ENCODE measurements around the gene RRP1B. TPM values are rescaled to one million over a fixed set of nuclear protein-coding genes. Genes with fewer than 3 reads are reported as not detected.

Gene RRP1B
- total RNA-seq, 6 experiments from 2014 or later = 8.0 to 17.0 (median 9.8) TPM

- no peaks in the 10 kb centered on the region for H3K9me3 ChIP-seq
- no peaks in the 10 kb centered on the region for H3K27me3 ChIP-seq
- H3K27ac ChIP-seq = no peak overlapping the region
- DNase-seq (no peak), ATAC-seq (no peak)
- no peak overlapping the region for H3K4me3 ChIP-seq
- no peak for TF ChIP-seq CTCF (IDR thresholded peaks at IDR 0.05)
- no peak for TF ChIP-seq POLR2A (IDR thresholded peaks at IDR 0.05)
- intact Hi-C loops (cut with DNase I) = no loop called here
- 68% methylated on average over 7 of the region's 25 CpGs for WGBS (ENCODE audit: insufficient coverage, low coverage, low lambda C conversion rate, missing lambda C conversion rate)
- H3K4me1 ChIP-seq = peaks cover 0 to 61% (median 20%) of the 10 kb centered on the region in 4 donors
- peaks cover 0 to 2% (median under 1%) of the 10 kb centered on the region in 4 donors for H3K36me3 ChIP-seq
Observed at GRCh38 chr21:43736224-43736883, 77.0 kb downstream of the RRP1B start.

GRCh38 chr21:43737158-43737950 lies 78.0 kb downstream of the RRP1B start:
- Histone ChIP-seq H3K9me3 (no peaks in the 10 kb centered on the region), H3K4me3 (no peak overlapping the region), H3K27ac (peak overlapping the region in 1 of 3 donors; percentile 61), H3K4me1 (peaks cover 0 to 51% (median 16%) of the 10 kb centered on the region in 4 donors), H3K27me3 (no peaks in the 10 kb centered on the region), H3K36me3 (peaks cover 0 to 4% (median 1%) of the 10 kb centered on the region in 4 donors)
- TF ChIP-seq CTCF (IDR thresholded peaks at IDR 0.05) (no peak), POLR2A (IDR thresholded peaks at IDR 0.05) (no peak)
- intact Hi-C loops (cut with DNase I) = no loop called here
- 90% methylated on average over 2 of the region's 35 CpGs for WGBS (ENCODE audit: insufficient coverage, low coverage, low lambda C conversion rate, missing lambda C conversion rate)
- ATAC-seq (no peak), DNase-seq (no peak)

GRCh38 chr21:43739621-43740435 lies 80.5 kb downstream of the RRP1B start:
- intact Hi-C loops (cut with DNase I) = loop anchor here in 1 of 2 donors (10.0 kb wide), 1 partner anchor 45 kb away; no protein-coding TSS in a partner anchor

More at GRCh38 chr21:43739621-43740435, 80.5 kb downstream of the RRP1B start:
- H3K27ac ChIP-seq = no peak overlapping the region
- no peaks in the 10 kb centered on the region for H3K27me3 ChIP-seq
- no peak overlapping the region for H3K4me3 ChIP-seq
- no peak for DNase-seq
- TF ChIP-seq CTCF (IDR thresholded peaks at IDR 0.05) (no peak), POLR2A (IDR thresholded peaks at IDR 0.05) (no peak)
- H3K9me3 ChIP-seq = no peaks in the 10 kb centered on the region
- peaks cover 0 to 11% (median 4%) of the 10 kb centered on the region in 4 donors for H3K36me3 ChIP-seq
- 100% methylated on average over 1 of the region's 25 CpGs for WGBS (ENCODE audit: insufficient coverage, low coverage, low lambda C conversion rate, missing lambda C conversion rate)
- H3K4me1 ChIP-seq = peaks cover 0 to 28% (median 7%) of the 10 kb centered on the region in 4 donors
- peak in 2 of 4 donors; percentile 1 to 7 for ATAC-seq

All from right lobe of liver (tissue), 6 donors.